H9 (cell line): ENCODE measurements around the gene CD2BP2. TPM values are rescaled to one million over a fixed set of nuclear protein-coding genes. Genes with fewer than 3 reads are reported as not detected.

Experiments
- DNase-seq: peaks from one replicate; pipeline ENCODE4 v3.0.0-alpha.2; 2017
- H2AFZ ChIP-seq: one replicate; pipeline ENCODE4 v1.6.1; 2013; ENCODE audit warnings: mild to moderate bottlenecking, low read length, control low read depth, moderate library complexity
- H2AK5ac ChIP-seq: 2 replicates; pipeline ENCODE4 v1.6.1; 2013; ENCODE audit warnings: low read length, control low read depth, mixed read lengths; ENCODE audit not compliant: insufficient read length
- H2BK120ac ChIP-seq: one replicate; pipeline ENCODE4 v1.6.1; 2013; ENCODE audit warnings: low read depth, mild to moderate bottlenecking, low read length, control low read depth, inconsistent platforms; ENCODE audit not compliant: poor library complexity, severe bottlenecking
- H2BK12ac ChIP-seq: 2 replicates; pipeline ENCODE4 v1.6.1; 2013; ENCODE audit warnings: low read length, control low read depth, mixed read lengths, low read depth; ENCODE audit not compliant: insufficient read length
- H2BK15ac ChIP-seq: 2 replicates; pipeline ENCODE4 v1.6.1; 2013; ENCODE audit warnings: low read depth, low read length, control low read depth
- H2BK20ac ChIP-seq: one replicate; pipeline ENCODE4 v1.6.1; 2013; ENCODE audit warnings: low read depth, mild to moderate bottlenecking, low read length, control low read depth, inconsistent platforms; ENCODE audit not compliant: poor library complexity, severe bottlenecking
- H2BK5ac ChIP-seq: 2 replicates; pipeline ENCODE4 v1.6.1; 2013; ENCODE audit warnings: low read length, control low read depth, mixed read lengths; ENCODE audit not compliant: insufficient read length
- H3K14ac ChIP-seq: 2 replicates; pipeline ENCODE4 v1.6.1; 2013; ENCODE audit warnings: low read length, control low read depth; ENCODE audit not compliant: insufficient read depth
- H3K18ac ChIP-seq: 2 replicates; pipeline ENCODE4 v1.6.1; 2013; ENCODE audit warnings: low read depth, mild to moderate bottlenecking, mixed read lengths, low read length, control low read depth; ENCODE audit not compliant: insufficient read length
- H3K23ac ChIP-seq: 2 replicates; pipeline ENCODE4 v1.6.1; 2013; ENCODE audit warnings: low read length, control low read depth, mixed read lengths, low read depth; ENCODE audit not compliant: insufficient read length
- H3K23me2 ChIP-seq: 2 replicates; pipeline ENCODE4 v1.6.1; 2013; ENCODE audit warnings: low read depth, mild to moderate bottlenecking, mixed read lengths, low read length, control low read depth; ENCODE audit not compliant: insufficient read length, poor library complexity, severe bottlenecking
- H3K27ac ChIP-seq: 2 replicates; pipeline ENCODE4 v1.5.1; 2013; ENCODE audit warnings: low read length, control low read depth, mixed read lengths, low read depth; ENCODE audit not compliant: insufficient read length
- H3K27me3 ChIP-seq: 2 replicates; pipeline ENCODE4 v1.6.1; 2013; ENCODE audit warnings: low read length, control low read depth, inconsistent platforms; ENCODE audit not compliant: insufficient read depth
- H3K4ac ChIP-seq: 2 replicates; pipeline ENCODE4 v1.6.1; 2013; ENCODE audit warnings: low read depth, mild to moderate bottlenecking, control low read depth, inconsistent platforms, low read length, moderate library complexity
- H3K4me1 ChIP-seq: 2 replicates; pipeline ENCODE4 v1.6.1; 2013; ENCODE audit warnings: low read length, control low read depth, inconsistent platforms; ENCODE audit not compliant: insufficient read depth
- H3K4me2 ChIP-seq: 2 replicates; pipeline ENCODE4 v1.6.1; 2013; ENCODE audit warnings: low read length, control low read depth, mixed read lengths; ENCODE audit not compliant: insufficient read length, insufficient read depth
- H3K56ac ChIP-seq: 2 replicates; pipeline ENCODE4 v1.6.1; 2013; ENCODE audit warnings: low read depth, mild to moderate bottlenecking, mixed read lengths, low read length, control low read depth; ENCODE audit not compliant: insufficient read length
- H3K79me1 ChIP-seq: 2 replicates; pipeline ENCODE4 v1.6.1; 2013; ENCODE audit warnings: low read depth, mild to moderate bottlenecking, moderate library complexity, low read length, control low read depth, inconsistent platforms; ENCODE audit not compliant: insufficient read depth, poor library complexity, severe bottlenecking
- H3K79me2 ChIP-seq: 2 replicates; pipeline ENCODE4 v1.6.1; 2013; ENCODE audit warnings: low read length, control low read depth, inconsistent platforms; ENCODE audit not compliant: insufficient read depth
- H3K9ac ChIP-seq: 2 replicates; pipeline ENCODE4 v1.6.1; 2013; ENCODE audit warnings: low read length, control low read depth, mixed read lengths; ENCODE audit not compliant: insufficient read length; ENCODE audit errors: extremely low read depth
- H3K9me3 ChIP-seq: one replicate; pipeline ENCODE4 v1.6.1; 2013; ENCODE audit warnings: low read depth, low read length, inconsistent platforms; ENCODE audit not compliant: control insufficient read depth
- H3T11ph ChIP-seq: one replicate; pipeline ENCODE4 v1.6.1; 2013; ENCODE audit warnings: mild to moderate bottlenecking, low read length, control low read depth, inconsistent platforms
- H4K20me1 ChIP-seq: one replicate; pipeline ENCODE4 v1.6.1; 2013; ENCODE audit not compliant: control insufficient read depth, insufficient read length, insufficient read depth
- H4K5ac ChIP-seq: 2 replicates; pipeline ENCODE4 v1.6.1; 2013; ENCODE audit warnings: low read depth, mild to moderate bottlenecking, mixed read lengths, low read length, control low read depth; ENCODE audit not compliant: insufficient read length
- H4K8ac ChIP-seq: replicated peaks from 2 replicates; pipeline ENCODE4 v1.6.1; 2013; ENCODE audit warnings: low read length, control low read depth, mixed read lengths, low read depth; ENCODE audit not compliant: insufficient read length
- H4K91ac ChIP-seq: 2 replicates; pipeline ENCODE4 v1.6.1; 2013; ENCODE audit warnings: low read depth, mild to moderate bottlenecking, moderate library complexity, mixed read lengths, low read length, control low read depth; ENCODE audit not compliant: insufficient read length
- H3K27ac Mint-ChIP-seq, 3 experiments: 2 replicates in 2 of 3; 3 replicates in 1 of 3; pipeline ENCODE4 v1.8.0; 2020 to 2021; ENCODE audit warnings: mixed read lengths in 3 of 3, mild to moderate bottlenecking in 1 of 3, moderate library complexity in 1 of 3
- H3K27me3 Mint-ChIP-seq: 2 replicates; pipeline ENCODE4 v1.8.0; 2021; ENCODE audit warnings: low read depth, mild to moderate bottlenecking, moderate library complexity, mixed read lengths
- H3K36me3 Mint-ChIP-seq, 3 experiments: 2 replicates in 2 of 3; 3 replicates in 1 of 3; pipeline ENCODE4 v1.8.0; 2020 to 2021; ENCODE audit warnings: low read depth in 3 of 3, mixed read lengths in 3 of 3; ENCODE audit not compliant: insufficient read depth in 1 of 3
- H3K4me1 Mint-ChIP-seq, 2 experiments: 2 replicates each; pipeline ENCODE4 v1.8.0; 2020; ENCODE audit warnings: mixed read lengths in 2 of 2
- H3K4me3 Mint-ChIP-seq, 2 experiments: 2 replicates in 1 of 2; 3 replicates in 1 of 2; pipeline ENCODE4 v1.8.0; 2020 to 2021; ENCODE audit warnings: mild to moderate bottlenecking in 2 of 2, mixed read lengths in 2 of 2, moderate library complexity in 1 of 2
- H3K9me3 Mint-ChIP-seq, 2 experiments: 2 replicates in 1 of 2; 3 replicates in 1 of 2; pipeline ENCODE4 v1.8.0; 2020; ENCODE audit warnings: mild to moderate bottlenecking in 2 of 2, mixed read lengths in 2 of 2, moderate library complexity in 1 of 2
- WGBS: extraction: QIAGEN DNeasy Blood & Tissue Kit; methylation state at CpG from one replicate; pipeline ENCODE4 v1.1.7; 2013; ENCODE audit warnings: missing lambda C conversion rate, low lambda C conversion rate, mixed read lengths; ENCODE audit not compliant: insufficient read length; ENCODE audit errors: extremely low coverage; 5-methylcytosine and 5-hydroxymethylcytosine counted together
- total RNA-seq: library from RNA; stranded (reverse); gene quantifications from 2 replicates; pipeline ENCODE4 v1.2.1, GENCODE V29; 2021
- TF ChIP-seq, protein P1 (sequence below): fragments of 200-600 bp; sonication (generic); conservative IDR thresholded peaks from 3 replicates; pipeline ENCODE4 v1.8.0; 2021; ENCODE audit warnings: antibody characterized with exemption, mild to moderate bottlenecking

CD2BP2 gene
- total RNA-seq, 1 experiment from 2014 or later: 90.1 TPM

DNA sequence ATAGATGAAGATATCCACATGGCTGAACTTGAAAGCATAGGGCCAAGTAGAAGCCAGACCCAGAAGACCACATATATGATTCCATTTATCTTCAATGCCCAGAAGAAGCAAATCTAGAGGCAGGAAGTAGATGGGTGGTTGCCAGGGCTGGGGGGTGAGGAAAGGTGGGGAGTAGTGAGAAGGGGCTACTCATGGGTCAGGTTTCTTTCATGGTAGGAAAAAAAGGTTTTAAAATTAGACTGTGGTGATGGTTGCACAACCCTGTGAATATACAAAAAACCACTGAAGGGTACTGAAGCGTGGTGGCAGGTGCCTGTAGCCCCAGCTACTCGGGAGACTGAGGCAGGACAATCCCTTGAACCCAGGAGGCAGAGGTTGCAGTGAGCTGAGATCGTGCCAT lies 5.4 kb downstream of the CD2BP2 start:
- Histone ChIP-seq H2BK12ac (no peak overlapping the region), H3K23me2 (peaks cover 5% of the 10 kb centered on the region), H2AFZ (no peak overlapping the region), H2AK5ac (no peak overlapping the region), H3K27ac (no peak overlapping the region), H3K79me1 (peaks cover 8% of the 10 kb centered on the region), H3K18ac (no peak overlapping the region), H3K79me2 (peaks cover 3% of the 10 kb centered on the region; the same call in 1 of the 2 replicates), H2BK20ac (no peak overlapping the region), H3K27me3 (no peaks in the 10 kb centered on the region), H4K91ac (no peak overlapping the region), H3K9me3 (no peaks in the 10 kb centered on the region), H4K20me1 (no peaks in the 10 kb centered on the region), H3K4ac (no peak overlapping the region), H3K4me1 (no peaks in the 10 kb centered on the region), H3K4me2 (no peak overlapping the region), H2BK120ac (no peak overlapping the region), H3K23ac (no peak overlapping the region), H2BK15ac (no peak overlapping the region), H4K5ac (no peak overlapping the region), H2BK5ac (no peak overlapping the region), H3K56ac (no peak overlapping the region), H3K14ac (no peak overlapping the region), H4K8ac (no peak overlapping the region), H3T11ph (no peak overlapping the region), H3K9ac (no peak overlapping the region)
- DNase-seq: no peak
- TF ChIP-seq, protein P1, sequence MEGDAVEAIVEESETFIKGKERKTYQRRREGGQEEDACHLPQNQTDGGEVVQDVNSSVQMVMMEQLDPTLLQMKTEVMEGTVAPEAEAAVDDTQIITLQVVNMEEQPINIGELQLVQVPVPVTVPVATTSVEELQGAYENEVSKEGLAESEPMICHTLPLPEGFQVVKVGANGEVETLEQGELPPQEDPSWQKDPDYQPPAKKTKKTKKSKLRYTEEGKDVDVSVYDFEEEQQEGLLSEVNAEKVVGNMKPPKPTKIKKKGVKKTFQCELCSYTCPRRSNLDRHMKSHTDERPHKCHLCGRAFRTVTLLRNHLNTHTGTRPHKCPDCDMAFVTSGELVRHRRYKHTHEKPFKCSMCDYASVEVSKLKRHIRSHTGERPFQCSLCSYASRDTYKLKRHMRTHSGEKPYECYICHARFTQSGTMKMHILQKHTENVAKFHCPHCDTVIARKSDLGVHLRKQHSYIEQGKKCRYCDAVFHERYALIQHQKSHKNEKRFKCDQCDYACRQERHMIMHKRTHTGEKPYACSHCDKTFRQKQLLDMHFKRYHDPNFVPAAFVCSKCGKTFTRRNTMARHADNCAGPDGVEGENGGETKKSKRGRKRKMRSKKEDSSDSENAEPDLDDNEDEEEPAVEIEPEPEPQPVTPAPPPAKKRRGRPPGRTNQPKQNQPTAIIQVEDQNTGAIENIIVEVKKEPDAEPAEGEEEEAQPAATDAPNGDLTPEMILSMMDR: no peak
- WGBS: no CpG with 5 or more reads among the region's 3 CpGs
- H3K4me3 Mint-ChIP-seq: no peak overlapping the region; a peak in 1 of 5 replicates
- H3K36me3 Mint-ChIP-seq: peaks cover 25 to 53% (median 47%) of the 10 kb centered on the region in 3 experiments; a peak in 6 of 7 replicates
- peak overlapping the region in 1 of 3 experiments; percentile 35; a peak in 3 of 7 replicates for H3K27ac Mint-ChIP-seq
- H3K27me3 Mint-ChIP-seq: no peaks in the 10 kb centered on the region; the same call in 1 of the 2 replicates
- H3K9me3 Mint-ChIP-seq: no peaks in the 10 kb centered on the region
- H3K4me1 Mint-ChIP-seq: peaks cover 5 to 9% of the 10 kb centered on the region in 2 experiments
